HG03378 (cell line): Measurements from ENCODE around the gene NCOR1.
A peak's percentile ranks its signal among the peaks of the same experiment; 100 is the strongest.
"Not testable (repeated sequence)": the region's sequence is repeated elsewhere in the genome, so short reads cannot be mapped to it uniquely, and the experiment has no call there.

Experiments used
- ATAC-seq: cut with Tn5 transposase; IDR thresholded peaks from one replicate; pipeline ENCODE4 v1.9.1; 2021; ENCODE audit warnings: mild to moderate bottlenecking, moderate library complexity; ENCODE audit not compliant: unreplicated experiment

NCOR1 gene

DNA sequence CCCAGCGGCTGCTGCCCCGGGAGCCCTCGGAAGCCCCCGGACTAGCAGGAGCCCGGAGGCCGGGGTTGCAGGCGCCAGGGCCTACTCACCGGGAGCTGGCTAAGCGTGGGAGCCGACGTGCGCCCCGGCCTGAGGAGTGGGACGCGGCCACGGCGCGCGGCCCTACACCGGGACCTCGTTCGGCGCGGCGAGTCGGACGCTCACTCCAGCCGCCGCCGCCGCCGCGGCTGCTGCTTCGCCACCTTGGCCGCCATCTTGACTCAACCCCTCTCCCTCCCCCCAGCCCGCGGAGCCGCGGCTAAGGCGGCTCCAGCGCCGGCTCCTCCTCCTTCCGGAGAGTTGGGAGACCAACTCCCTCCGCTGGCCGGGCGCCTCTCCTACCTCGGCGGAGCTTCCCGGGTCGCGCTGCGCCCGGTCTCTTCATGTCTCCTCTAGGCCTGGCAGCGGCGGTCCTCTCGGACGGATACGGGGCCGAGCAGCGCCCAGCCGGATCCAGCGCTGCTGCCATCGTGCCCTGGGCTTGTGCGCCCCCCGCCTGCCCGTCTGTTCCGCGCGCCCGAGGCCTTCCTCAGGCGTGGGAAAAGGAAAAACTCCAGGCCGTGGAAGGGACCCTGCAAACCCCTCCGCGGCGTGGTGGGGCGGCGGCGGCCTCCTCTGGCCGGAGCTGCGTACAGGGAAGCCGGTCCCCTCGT lies at the start of gene NCOR1:
Gene NCOR1, minus strand, starts transcription at position 262 of the 692 bp plus-strand sequence. CDS start 20,965 bp downstream, outside the sequence.
- peak; percentile 46 for ATAC-seq

DNA sequence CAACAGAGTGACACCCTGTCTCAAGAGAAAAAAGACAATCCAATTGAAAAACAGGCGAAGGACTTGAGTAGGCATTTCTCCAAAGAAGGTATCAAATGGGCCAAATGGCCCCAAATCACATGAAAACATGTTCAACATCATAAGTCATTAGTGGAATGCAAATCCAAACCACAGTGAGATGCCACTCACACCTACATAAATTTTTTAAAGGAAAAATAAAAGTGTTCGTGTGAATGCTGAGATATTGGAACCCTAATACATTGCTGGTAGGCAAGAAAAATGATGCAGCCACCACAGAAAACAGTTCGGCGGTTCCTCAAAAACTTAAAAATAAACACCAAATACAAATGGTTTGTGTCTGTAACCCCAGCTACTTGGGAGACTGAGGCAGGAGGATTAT lies 46.9 kb upstream of the NCOR1 start:
- ATAC-seq, result no peak

DNA sequence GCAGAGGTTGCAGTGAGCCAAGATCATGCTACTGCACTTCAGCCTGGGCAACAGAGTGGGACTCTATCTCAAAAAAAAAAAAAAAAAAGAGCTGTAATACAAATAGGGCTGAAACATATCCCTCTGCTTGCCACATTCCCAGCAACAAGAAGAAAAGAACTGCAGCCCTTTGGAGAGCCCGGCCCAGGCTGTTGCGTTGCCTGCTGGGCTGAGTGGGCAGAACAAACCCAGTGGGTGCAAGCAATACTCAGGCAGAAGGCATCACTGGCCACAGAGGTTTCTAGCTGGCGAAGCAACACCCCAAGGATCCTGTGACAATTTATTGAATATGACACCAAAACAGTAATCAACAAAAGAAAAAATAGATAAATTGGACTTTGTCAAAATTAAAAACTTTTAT lies 45.7 kb upstream of the NCOR1 start:
- no peak for ATAC-seq

DNA sequence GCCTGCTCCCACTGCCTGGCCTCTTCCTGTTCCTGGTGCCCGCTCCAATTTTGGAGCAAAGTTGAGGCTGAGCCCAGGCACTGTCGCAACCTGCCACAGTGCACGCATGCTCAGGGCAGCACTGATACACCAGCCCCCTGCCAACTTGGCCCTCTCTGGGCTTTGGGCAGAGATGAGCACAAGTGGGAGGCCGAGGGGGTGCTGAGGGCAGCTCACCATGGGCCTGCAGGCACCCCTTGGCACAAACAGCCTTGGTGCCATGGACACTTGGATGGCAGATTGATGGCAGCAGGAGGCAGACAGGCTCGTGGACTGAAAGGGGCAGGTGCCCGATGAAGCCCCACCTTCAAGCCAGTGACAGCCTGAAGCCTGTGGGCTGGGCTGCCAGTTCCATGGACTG lies 44.6 kb upstream of the NCOR1 start:
- ATAC-seq, result no peak

DNA sequence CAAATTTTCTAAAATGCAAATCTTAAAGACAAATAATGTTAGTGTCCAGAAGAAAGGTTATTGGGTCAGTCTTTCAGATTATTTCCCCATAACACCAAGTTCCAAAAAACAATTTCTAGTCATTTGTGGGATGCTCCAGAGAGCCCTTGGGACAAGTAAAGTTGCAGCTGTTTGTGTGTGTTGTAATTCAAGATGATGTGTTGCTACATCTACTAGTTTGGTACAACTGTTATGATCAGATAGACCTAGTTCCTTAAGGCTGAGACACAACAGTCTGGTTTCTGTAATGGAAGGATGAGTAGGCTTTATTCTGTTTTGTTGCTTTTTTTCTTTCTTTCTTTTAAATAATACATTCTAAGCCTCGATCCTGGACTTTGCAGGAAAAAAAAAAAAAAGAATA lies 43.6 kb upstream of the NCOR1 start:
- ATAC-seq, result no peak

DNA sequence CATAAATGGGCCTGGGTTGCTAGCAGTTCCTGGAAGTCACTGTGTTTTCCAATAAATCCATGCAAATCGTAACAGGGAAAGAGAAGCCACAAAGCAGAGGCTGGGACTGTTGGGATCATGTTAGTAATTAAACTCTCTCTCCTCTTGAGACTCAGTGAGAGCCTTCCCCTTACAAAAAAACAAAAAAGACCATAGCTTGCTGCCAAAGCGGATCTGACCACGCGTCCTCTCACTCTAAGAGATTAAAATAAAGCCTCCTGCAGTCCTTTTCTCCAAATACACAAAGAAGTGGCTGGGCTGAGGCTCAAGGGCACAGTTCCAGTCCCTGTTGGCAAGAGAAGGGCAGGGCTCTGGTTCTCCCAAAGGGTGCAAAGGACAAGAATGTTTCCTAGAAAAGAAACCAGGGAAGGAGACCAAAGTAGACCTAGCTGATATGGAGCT lies 40.2 kb upstream of the NCOR1 start:
- ATAC-seq, result no peak

DNA sequence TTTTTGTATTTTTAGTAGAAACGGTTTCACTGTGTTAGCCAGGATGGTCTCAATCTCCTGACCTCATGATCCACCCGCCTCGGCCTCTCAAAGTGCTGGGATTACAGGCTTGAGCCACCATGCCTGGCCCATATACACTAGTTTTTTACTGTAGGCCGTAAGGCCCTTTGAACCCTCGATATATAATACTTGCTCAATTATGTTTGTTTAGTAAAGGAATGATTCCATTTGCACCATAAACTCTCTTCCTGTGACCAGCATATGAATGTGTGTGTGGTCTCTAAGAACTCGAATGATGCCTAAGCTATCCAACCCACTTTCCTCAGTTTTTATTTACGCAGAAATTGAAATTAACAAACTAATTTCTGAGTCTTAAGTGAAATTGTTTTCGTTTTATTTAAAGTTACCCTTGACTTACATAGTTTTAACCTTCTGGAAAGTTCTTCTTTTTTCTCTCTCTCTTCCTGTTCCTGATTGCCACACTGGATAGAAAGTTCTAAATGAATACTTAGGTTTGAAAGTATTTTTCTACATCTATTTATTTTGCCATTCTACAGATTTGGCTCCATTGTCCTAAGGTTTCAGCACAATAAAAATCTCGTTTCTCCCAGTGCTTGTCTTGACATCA lies 39.6 kb upstream of the NCOR1 start:
- ATAC-seq, result no peak

DNA sequence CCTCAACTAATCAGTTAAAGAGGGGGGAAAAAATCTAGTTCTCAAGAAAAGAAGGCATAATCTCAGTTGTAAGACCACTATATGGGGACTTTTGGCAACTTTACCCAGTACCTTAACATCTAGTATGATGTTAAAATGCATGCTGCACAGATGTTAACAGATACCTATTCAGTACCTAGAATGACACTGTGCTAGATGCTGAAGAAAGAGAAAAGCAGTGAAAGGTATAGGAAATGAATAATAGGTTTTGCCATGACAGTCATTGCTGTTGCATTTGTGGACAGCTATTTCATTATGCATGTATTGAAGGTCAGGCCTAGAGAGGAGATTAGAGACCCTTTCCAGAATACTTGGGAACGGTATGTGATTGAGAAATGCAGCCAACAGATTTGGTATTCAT lies 36.2 kb upstream of the NCOR1 start:
- no peak for ATAC-seq

DNA sequence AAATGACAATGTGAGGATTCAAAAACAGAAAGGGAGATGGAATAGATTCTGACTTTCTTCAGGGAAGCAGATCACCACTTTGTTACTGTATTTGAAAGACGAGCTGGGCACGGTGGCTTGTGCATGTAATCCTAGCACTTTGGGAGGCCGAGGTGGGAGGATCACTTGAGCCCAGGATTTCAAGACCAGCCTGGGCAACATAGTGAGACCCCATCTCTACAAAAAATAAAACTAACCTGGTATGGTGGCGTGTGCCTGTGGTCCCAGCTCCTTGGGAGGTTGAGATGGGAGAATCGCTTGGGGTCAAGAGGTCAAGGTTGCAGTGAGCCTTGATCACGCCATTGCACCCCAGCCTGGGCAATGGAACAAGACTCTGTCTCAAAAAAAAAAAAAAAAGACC lies 35.7 kb upstream of the NCOR1 start:
- ATAC-seq, result no peak

DNA sequence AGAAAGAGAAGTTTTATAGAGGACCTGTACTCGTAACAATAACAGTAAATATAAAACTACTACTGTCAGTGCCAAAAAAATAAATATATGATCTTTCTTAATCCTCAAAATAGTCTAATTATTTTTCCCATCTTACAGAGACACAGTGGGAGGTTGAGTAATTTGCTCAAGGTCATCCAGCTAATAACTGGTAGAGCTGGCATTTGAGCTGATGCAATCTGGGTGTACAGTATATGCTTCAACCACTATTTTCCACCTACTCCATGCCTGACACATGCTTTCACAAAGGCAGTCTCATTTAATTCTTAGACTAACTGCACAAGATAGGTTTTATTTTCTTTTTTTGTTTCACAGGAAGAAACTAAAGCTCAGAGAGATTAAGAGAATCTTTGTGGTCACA lies 35.3 kb upstream of the NCOR1 start:
- ATAC-seq, result no peak

DNA sequence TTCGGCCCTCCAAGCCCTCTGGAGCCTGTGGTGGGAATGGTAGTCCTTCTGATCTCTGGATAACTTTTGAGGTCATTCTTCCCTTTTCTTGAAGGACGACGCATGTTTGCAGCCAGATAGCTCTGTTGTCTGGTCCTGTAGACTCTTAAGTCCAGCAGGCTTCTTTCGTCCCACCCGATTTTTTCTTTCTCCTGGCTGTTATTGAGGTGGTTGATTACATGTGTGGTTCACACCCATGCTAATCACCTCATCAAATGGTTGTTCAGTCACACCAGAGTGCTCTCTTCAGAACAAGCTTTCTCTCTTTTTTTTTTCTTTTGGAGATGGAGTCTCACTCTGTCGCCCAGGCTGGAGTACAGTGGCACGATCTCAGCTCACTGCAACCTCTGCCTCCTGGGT lies 32.3 kb upstream of the NCOR1 start:
- no peak for ATAC-seq

DNA sequence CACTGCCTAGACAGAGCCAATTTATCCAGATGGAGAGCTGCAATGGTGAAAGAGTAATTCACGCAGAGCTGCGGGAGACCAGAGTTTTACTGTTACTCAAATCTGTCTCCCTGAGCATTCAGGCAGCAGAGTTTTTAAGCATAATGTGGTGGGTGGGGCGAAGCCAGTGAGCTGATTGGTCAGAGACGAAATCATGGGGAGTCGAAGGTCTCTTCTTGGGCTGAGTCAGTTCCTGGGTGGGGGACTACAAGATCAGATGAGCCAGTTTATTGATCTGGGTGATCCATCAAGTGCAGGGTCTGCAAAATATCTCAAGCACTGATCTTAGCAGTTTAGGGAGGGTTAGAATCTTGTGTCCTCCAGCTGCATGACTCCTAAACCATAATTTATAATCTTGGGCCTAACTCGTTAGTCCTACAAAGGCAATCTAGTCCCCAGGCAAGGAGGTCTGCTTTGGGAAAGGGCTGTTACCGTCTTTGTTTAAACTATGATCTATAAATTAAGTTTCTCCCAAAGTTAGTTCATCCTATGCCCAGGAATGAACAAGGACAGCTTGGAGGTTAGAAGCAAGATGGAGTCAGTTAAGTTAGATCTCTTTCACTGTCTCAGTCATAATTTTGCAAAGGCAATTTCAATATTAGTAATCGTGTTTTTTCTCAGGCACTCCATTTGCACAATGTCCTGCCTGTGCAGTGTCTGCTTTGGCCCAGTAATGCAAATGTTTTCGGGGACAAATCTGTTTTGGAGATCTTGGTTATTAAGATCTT lies 28.6 kb upstream of the NCOR1 start:
- no peak for ATAC-seq

DNA sequence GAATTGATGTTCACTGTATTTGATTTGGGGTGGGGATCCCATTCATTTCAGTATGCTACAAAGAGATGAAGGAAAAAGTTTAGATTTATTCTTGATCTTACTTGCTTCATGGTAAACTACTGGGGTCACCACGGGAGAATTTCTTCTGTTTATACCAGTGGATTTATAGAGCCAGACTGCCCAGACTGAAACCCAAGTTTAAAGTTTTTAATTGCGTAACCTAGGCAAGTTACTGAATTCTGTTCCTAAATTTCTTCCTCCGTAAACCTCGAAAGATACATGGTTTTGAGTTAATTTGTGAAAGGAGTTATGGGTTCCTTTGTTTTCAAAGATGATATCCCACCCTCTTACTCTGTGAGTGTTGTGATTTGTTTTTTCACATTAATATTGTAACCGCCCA lies 28.1 kb upstream of the NCOR1 start:
- ATAC-seq, result no peak

DNA sequence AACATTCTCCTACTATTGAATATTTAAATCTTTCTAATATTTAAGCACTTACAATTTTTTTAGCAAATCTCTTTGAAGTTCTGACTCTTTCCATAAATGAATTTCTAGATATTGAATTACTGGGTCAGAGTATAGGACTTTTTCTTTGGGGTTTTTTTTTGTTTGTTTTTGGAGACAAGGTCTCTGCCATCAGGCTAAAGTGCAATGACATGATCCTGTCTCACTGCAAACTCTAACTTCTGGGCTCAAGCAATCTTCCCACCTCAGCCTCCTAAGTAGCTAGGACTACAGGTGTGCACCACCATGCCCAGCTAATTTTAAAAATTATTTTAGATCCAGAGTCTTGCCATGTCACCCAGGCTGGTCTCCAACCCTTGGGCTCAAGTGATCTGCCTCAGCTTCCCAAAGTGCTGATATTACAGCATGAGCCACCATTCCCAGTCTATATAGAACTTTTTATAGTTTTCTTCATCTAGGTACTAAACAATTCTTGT lies 26.6 kb upstream of the NCOR1 start:
- no peak for ATAC-seq

DNA sequence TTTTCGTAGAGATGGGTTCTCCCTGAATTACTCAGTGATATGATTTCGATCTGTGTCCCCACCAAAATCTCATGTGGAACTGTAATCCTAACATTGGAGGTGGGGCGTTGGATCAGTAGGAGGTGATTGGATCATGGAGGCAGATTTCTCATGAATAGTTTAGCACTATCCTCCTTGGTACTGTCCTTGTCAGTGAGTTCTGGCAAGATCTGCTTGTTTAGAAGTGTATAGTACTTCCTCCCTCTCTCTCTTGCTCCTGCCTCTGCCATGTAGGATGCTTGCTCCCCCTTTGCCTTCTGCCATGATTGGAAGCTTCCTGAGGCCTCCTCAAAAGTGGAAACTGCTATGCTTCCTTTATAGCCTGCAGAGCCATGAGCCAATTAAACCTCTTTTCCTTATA lies 24.6 kb upstream of the NCOR1 start:
- no peak for ATAC-seq

DNA sequence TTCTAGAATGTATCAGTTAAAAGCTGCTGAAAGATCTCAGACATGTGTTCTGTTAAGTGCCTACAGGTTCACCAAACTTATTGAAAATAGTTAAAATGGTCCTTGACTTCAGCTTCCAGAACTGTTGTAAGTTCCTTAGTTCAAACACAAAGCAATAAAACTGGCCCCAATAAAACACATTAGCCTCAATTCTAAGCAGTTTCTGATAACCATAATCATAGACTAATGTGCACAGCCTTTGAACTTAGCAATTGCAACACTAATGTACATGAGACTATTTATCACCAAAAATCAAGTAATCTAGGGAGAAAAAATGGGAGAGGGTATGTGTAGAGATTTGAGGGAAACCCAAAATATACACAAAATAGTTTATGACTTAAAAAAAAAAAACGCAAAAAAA lies 17.1 kb upstream of the NCOR1 start:
- ATAC-seq, result no peak

DNA sequence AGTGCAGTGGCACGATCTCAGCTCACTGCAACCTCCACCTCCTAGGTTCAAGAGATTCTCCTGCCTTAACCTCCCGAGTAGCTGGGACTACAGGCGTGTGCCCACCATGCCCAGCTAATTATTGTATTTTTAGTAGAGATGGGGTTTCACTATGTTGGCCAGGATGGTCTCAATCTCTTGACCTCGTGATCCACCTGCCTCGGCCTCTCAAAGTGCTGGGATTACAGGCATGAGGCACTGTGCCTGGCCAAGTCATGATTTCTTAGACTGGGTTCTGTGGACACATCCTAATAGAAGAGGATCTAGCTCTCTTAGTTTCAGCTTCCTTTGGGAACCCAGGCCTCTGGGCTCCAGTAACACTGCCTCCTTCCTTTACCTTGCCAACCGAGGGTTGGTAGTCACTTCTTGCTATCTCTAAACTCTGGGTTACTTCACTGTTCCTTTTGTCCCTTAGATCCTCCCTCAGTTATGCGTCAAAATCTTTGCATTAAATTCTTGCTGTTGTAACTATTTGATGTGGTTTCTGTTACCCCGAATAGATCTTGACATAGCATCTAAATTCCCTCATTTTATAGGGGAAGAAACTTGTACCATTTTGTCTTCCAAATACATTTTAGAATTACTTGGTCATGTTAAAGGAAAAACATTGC lies 14.7 kb upstream of the NCOR1 start:
- not testable (repeated sequence) for ATAC-seq

DNA sequence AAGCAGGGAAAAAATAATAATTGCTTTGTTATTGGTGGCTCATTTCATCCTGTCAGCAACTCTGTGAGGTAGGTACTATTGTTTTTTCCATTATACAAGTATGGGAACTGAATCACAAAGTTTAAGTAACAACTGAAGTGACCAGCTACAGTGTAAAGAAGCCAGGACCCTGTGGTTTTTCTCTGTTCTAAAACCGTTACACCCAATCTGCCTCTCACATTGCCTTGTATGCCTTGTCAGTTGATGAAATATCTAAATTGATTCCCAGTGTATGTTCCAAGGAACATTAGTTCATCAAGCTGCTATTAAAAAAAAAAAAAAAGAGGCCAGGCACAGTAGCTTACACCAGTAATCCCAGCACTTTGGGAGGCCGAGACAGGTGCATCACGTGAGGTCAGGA lies 7.1 kb upstream of the NCOR1 start:
- no peak for ATAC-seq

DNA sequence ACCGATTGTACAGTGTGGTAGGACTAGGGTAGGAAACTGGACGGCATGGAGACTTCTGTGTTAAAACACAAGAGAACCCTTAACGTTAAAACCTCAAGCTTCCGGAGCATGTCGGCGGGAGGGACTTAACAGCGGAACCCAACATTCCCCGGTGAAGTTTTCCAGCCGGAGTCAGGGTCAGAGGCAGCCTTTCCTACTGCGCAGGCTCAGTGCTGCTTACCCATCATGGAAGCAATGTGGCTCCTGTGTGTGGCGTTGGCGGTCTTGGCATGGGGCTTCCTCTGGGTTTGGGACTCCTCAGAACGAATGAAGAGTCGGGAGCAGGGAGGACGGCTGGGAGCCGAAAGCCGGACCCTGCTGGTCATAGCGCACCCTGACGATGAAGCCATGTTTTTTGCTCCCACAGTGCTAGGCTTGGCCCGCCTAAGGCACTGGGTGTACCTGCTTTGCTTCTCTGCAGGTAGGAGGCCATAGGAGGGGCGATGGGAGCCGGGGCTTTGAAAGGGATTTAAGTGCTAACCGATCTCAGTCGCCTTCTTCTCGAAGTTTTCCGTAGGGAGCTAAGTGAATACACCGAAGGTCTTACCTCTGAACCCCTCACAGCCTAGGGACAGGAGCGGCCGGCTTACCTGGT lies 1.8 kb upstream of the NCOR1 start, which contains the start of gene PIGL:
Gene PIGL, plus strand, starts transcription at position 209 of the 634 bp plus-strand sequence. Its CDS starts 17 bp downstream, at position 226.
- peak; percentile 51 for ATAC-seq

DNA sequence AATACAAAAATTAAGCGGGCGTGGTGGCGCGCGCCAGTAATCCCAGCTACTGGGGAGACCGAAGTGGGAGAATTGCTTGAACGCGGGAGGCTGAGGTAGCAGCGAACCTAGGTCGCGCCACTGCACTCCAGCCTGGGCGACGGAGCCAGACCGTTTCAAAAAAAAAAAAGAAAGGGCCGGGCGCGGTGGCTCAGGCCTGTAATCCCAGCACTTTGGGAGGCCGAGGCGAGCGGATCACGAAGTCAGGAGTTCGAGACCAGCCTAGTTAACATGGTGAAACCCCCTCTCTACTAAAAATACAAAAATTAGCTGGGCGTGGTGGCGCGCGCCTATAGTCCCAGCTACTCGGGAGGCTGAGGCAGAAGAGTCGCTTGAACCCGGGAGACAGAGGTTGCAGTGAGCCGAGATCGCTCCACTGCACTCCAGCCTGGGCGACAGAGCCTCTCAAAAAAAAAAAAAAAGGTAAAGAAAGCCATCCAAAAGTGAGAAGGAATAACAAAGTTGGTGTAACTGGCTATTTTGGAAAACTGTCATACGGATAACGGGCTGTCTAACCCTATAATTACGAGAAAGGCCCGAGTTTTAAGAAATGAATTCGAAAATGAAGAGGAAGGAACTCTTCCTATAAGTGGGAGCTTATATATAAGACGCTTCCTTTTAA lies 1.1 kb upstream of the NCOR1 start:
- not testable (repeated sequence) for ATAC-seq
